HG02763 (cell line): ENCODE results near the gene CYP3A7.
"Not testable (repeated sequence)": the region's sequence is repeated elsewhere in the genome, so short reads cannot be mapped to it uniquely, and the experiment has no call there.

ENCODE experiments used
- ATAC-seq: cut with Tn5 transposase; IDR thresholded peaks from one replicate; pipeline ENCODE4 v1.9.1; 2021; ENCODE audit warnings: mild to moderate bottlenecking, moderate library complexity; ENCODE audit not compliant: unreplicated experiment

The CYP3A7 gene

DNA sequence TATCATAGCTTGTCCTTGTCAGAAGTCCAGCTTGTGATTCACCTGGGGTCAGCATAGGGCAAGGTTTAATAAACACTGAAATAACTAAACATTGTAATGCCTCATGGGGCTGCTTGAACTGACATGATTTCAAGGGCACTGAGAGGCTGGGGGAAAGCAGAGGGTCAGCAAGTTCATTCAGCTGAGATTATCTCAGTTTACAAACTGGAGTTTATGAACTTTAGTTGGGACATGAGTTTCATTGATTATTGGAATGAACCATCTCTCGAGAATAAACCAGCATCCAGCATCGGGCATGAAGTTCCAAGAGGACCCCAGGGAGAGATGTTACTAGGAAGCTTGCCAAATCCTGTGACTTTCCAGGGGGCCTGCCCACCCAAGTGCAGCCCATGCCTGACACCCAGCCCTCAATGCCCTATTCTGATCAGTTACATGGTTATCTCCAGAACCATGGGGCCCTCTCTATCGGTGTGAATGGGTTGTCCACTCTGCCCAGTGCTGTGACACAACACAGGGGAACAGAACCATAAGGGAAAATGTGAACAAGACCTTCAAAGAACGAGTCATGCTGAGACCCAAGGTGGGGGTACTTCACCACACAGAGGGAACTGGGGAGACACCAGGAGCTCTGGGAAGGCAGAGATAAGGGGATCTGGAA lies 7.9 kb upstream of the CYP3A7 start:
- no peak for ATAC-seq

DNA sequence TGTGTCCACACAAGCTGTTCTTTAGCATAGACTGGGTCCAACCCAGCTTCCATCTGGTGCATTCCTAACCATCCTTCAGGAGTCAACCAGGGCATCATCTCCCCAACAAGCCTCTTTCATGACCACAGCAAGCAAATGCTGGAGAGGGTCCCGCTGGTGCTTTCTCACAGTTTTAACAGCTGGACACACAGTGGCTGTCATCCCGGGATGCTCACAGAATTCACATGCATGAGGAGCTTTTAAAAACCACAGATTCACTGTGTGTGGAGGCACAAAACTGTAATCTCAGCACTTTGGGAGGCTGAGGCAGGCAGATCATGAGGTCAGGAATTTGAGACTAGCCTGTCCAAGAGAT lies 6.4 kb upstream of the CYP3A7 start:
- ATAC-seq = no peak

- ATAC-seq = no peak
These were observed 5.8 kb upstream of the CYP3A7 start for GRCh38 chr7:99740573-99741440.

DNA sequence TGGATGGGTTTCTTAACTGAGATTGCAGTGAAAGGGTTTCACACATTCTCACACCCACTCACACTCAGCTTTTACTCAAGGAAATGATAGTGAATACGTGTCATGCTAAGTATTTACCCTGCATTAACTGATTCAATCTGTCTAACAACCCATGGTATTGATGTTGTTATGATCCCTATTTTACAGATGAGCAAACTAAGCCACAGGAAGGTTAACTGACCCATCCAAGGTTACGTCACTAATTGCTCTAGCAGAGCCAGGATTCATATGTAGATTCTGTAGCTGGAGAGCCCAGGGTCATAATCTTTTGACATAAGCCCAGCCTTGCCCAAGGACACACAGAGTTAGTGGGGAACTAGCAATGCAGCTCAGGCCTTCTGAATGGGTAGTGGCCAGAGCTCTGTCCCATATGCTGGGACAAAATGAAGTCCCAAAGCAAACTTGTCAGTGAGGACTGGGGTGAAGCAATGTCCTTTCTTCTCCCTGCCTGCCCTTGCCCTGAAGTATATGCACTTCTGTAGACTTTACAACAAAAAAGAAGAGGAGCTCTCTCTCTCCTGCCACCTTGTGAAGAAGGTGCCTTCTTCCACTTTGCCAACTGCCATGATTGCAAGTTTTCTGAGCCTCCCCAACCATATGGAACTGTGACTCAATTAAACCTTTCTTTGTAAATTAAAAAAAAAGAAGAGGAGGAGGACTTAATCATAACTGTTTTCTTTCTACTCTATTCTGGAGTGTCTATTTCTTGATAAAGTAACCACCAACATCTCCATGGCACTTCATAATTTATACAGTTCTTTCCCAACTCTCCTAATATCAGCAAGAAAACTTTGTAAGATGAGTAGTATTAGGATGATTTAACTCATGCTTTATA lies 4.9 kb upstream of the CYP3A7 start:
- no peak for ATAC-seq

- ATAC-seq = no peak
These were observed 2.7 kb upstream of the CYP3A7 start for GRCh38 chr7:99737726-99738125.

GRCh38 chr7:99736667-99737066 lies 1.7 kb upstream of the CYP3A7 start:
- not testable (repeated sequence) for ATAC-seq

DNA sequence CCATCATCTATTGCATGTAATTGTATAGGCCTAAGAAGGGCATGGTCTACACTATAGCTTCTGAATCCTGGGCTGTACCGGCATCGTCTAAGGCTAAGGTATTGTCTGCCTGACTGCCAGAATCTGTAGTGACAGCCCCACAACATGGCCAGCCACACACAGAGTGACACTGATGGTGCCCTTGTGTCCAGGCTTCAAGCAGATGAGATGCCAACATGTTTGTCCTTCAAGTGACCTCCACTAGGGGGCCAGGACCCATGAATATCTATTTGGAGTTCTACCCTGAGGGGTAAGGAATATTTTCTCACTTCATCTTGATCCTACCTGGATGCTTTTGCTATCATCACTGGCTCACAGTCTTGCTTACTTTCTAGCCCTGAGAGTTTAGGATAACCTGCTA lies 1.5 kb downstream of the CYP3A7 start:
- no peak for ATAC-seq

DNA sequence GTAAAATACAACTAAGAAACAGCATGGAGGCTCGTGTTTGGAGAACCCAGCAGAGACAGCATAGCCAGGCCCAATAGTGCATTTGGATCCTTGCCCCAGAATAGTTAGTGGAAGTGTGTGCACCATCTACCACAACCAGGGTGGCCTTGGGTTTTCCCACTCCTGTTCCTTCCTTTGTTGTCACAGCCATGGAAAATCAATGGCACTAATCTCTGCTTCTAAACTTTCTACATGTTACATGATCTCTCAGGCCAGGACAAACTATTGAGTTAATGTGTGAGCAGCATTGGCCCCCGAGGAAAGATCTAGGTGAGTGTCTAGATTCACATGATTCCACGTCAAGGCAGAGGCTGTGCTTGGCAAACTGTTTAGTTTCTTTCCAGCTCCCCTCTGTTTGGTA lies 2.0 kb downstream of the CYP3A7 start:
- ATAC-seq = no peak

- ATAC-seq = no peak
These were observed 3.2 kb downstream of the CYP3A7 start for GRCh38 chr7:99731638-99732374.

DNA sequence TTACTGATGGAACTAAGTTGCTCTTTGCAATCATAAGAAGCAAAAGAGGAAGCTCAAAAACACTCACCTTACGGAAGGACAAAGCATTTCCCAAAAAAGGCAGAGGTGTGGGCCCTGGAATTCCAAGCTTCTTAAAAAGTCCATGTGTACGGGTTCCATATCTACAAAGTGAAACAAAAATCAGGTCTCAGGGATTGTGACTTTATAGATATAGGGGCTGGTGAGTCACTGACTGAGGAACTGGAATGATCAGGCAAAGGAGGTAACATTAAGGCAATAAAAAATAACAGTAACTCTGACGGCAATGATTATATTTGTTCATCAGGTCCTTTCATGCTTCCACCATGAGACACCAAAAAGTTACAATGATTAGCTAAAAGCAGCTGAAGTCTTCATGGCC lies 4.0 kb downstream of the CYP3A7 start:
- no peak for ATAC-seq

GRCh38 chr7:99730238-99730810 lies 4.7 kb downstream of the CYP3A7 start:
- no peak for ATAC-seq

GRCh38 chr7:99729486-99730237 lies 5.3 kb downstream of the CYP3A7 start:
- no peak for ATAC-seq

DNA sequence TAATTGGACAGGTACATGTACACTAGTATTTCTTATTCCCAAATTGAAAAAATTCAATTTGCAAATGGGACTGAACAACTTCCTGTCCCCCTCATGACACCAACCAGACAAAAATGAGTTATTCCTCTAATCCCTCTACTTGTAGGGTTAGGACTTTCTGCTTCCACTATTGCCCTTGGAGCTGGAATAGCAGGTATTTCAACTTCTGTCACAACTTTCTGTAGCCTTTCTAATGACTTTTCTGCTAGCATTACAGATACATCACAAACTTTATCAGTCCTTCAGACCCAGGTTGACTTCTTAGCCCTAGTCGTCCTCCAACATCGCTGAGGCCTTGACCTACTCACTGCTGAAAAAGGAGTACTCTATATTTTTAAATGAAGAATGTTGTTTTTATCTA lies 6.4 kb downstream of the CYP3A7 start:
- no peak for ATAC-seq

GRCh38 chr7:99723201-99723600 lies 11.8 kb downstream of the CYP3A7 start:
- not testable (repeated sequence) for ATAC-seq

DNA sequence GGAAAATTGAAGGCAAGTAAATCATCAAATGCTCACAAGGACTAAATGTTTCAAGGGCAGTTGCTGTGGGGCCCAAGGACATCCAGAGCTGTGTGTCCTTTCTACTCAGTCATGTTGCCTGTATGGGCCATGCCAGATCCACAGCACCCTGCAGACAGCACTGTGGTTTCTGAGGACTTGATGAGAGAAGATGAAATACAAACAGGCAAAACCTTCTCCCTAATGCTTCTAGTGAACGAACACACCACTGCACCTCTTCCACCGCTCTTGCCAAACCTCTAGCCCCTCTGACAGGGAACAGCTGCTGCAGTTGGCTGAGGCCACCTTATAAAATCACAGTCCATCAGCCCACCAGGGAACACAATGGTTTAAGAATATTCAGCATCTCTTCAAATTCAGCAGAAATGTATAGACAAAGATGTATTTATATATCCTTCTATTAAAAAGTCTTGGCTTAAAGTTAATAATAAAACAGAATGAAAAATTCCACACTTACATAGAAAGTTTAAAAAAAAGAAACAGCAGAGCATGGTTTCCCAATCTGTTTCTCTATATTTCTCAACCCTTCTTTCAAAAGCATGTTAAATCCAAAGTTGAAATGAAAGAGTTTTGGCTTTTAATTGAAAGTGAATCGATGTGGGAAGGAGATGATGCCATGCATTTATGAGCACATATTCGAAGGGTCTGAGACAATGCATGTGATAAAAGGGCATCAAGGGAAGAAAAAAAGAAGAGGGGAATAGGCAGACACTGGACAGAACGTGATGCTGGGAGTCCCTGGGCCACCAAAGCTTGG lies 14.0 kb downstream of the CYP3A7 start:
- no peak for ATAC-seq

GRCh38 chr7:99719996-99720769 lies 14.8 kb downstream of the CYP3A7 start:
- ATAC-seq = no peak

DNA sequence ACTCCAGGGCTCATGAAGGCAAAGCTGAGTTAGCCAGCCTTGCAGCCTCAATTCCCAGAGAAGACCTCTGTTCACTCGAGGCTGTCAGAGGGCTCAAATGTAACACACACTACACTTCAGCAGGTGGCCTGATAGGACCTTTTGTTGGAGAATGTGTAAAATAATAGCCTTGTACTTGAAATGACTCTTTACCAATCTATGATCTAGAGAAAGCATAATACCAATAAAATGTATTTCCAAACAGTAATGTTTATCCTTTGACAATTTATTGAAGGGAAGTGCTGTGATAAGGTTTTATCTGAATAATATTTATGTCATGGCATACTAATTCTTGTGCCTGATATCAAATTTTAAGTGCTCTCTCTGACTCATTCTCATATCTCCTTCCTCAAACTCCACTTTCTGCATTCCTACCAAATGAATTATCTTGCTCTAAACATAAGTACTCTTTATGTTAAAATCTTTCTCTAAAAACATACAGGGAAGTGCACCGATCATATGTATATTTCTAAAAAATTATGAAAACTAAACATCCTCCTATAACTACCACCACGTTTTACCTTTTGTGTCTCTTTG lies 20.9 kb downstream of the CYP3A7 start:
- no peak for ATAC-seq
